Brain microvascular endothelial cell (primary cell): ENCODE measurements around the gene CYP1B1.
A peak's percentile ranks its signal among the peaks of the same experiment; 100 is the strongest.

Experiments used
- DNase-seq: peaks from one replicate; pipeline ENCODE4 v3.0.0-alpha.2; 2020
- H3K27ac ChIP-seq: fragments of 250-450 bp; sonication (Bioruptor Pico); 2 replicates; pipeline ENCODE4 v1.5.1; 2020; ENCODE audit warnings: mild to moderate bottlenecking, moderate library complexity
- H3K27me3 ChIP-seq: fragments of 250-450 bp; sonication (Bioruptor Pico); replicated peaks from 2 replicates; pipeline ENCODE4 v1.5.1; 2020; ENCODE audit warnings: mild to moderate bottlenecking
- H3K36me3 ChIP-seq: fragments of 250-450 bp; sonication (Bioruptor Pico); replicated peaks from 2 replicates; pipeline ENCODE4 v1.5.1; 2020; ENCODE audit warnings: mild to moderate bottlenecking
- H3K4me3 ChIP-seq: 2 replicates; pipeline ENCODE4 v1.5.1; 2011; ENCODE audit warnings: low read depth, mild to moderate bottlenecking, control low read depth, low read length, moderate library complexity
- CTCF ChIP-seq: IDR thresholded peaks from 2 replicates; pipeline ENCODE4 v1.5.1; 2011; ENCODE audit warnings: low read depth, mild to moderate bottlenecking, moderate library complexity, low read length, control low read depth, inconsistent platforms; ENCODE audit errors: missing control alignments
- in situ Hi-C: cut with HindIII; loops from 2 replicates; pipeline ENCODE4 v1.10.0; 2017; ENCODE audit warnings: low sequenced_read_pairs, low pct_ligation_motif_present

CYP1B1 gene

GRCh38 chr2:38065502-38066135 lies 10.3 kb downstream of the CYP1B1 start:
- no peak for TF ChIP-seq CTCF
- Histone ChIP-seq H3K27ac (no peak overlapping the region), H3K36me3 (no peaks in the 10 kb centered on the region), H3K4me3 (no peak overlapping the region), H3K27me3 (no peaks in the 10 kb centered on the region)
- no peak for DNase-seq
- in situ Hi-C loops = no loop called here

GRCh38 chr2:38064801-38065501 lies 11.0 kb downstream of the CYP1B1 start:
- no peaks in the 10 kb centered on the region for H3K36me3 ChIP-seq
- no peaks in the 10 kb centered on the region for H3K27me3 ChIP-seq
- DNase-seq = peak; percentile 32
- no peak for TF ChIP-seq CTCF
- H3K4me3 ChIP-seq = no peak overlapping the region
- in situ Hi-C loops = no loop called here
- H3K27ac ChIP-seq = no peak overlapping the region

- no peak overlapping the region for H3K4me3 ChIP-seq
- no peak for DNase-seq
- no peaks in the 10 kb centered on the region for H3K27me3 ChIP-seq
- no peak overlapping the region for H3K27ac ChIP-seq
- in situ Hi-C loops = no loop called here
- H3K36me3 ChIP-seq = no peaks in the 10 kb centered on the region
- no peak for TF ChIP-seq CTCF
These were observed 15.5 kb downstream of the CYP1B1 start for GRCh38 chr2:38060236-38061018.

- no peak overlapping the region for H3K27ac ChIP-seq
- no peak overlapping the region for H3K4me3 ChIP-seq
- no peaks in the 10 kb centered on the region for H3K36me3 ChIP-seq
- no peak for TF ChIP-seq CTCF
- in situ Hi-C loops = no loop called here
- no peaks in the 10 kb centered on the region for H3K27me3 ChIP-seq
- DNase-seq = no peak
These were observed 18.1 kb downstream of the CYP1B1 start for GRCh38 chr2:38057651-38058410.

GRCh38 chr2:38056216-38056615 lies 19.7 kb downstream of the CYP1B1 start:
- Histone ChIP-seq H3K4me3 (no peak overlapping the region), H3K27me3 (no peaks in the 10 kb centered on the region), H3K27ac (no peak overlapping the region), H3K36me3 (no peaks in the 10 kb centered on the region)
- DNase-seq = no peak
- TF ChIP-seq CTCF = no peak
- in situ Hi-C loops = no loop called here
